HepG2 (cell line): ENCODE measurements around the gene AMIGO3. TPM values are rescaled to one million over a fixed set of nuclear protein-coding genes. Genes with fewer than 3 reads are reported as not detected.

Source experiments
- ATF1 ChIP-seq: IDR thresholded peaks from 2 replicates; pipeline ENCODE4 v1.6.1; 2016; ENCODE audit warnings: mild to moderate bottlenecking, control low read depth
- BCL6 ChIP-seq: IDR thresholded peaks from 2 replicates; pipeline ENCODE4 v1.6.1; 2016; ENCODE audit warnings: missing genetic modification reagents, missing compliant biosample characterization
- BORCS8-MEF2B ChIP-seq: sonication (generic); formaldehyde crosslinking; IDR thresholded peaks from 2 replicates; pipeline ENCODE4 v1.8.0; 2022; ENCODE audit warnings: mild to moderate bottlenecking, missing genetic modification reagents
- CBX2 ChIP-seq, 2 experiments: fragments of 200-600 bp in 1 of 2; sonication (generic); formaldehyde crosslinking in 1 of 2; IDR thresholded peaks; 2 replicates each; pipeline versions ENCODE4 v1.7.0 to v1.8.1; 2018 to 2022; ENCODE audit warnings: low read depth in 2 of 2, low read length in 1 of 2, mild to moderate bottlenecking in 1 of 2, missing genetic modification reagents in 1 of 2
- CC2D1A ChIP-seq: sonication (generic); formaldehyde crosslinking; IDR thresholded peaks from 2 replicates; pipeline ENCODE4 v1.8.1; 2023; ENCODE audit warnings: mild to moderate bottlenecking, missing genetic modification reagents
- CEBPB ChIP-seq: IDR thresholded peaks from 2 replicates; pipeline ENCODE4 v1.6.1; 2011; ENCODE audit warnings: low read depth, low read length, improper control_type of control experiment, borderline replicate concordance
- GATAD1 ChIP-seq: IDR thresholded peaks from 2 replicates; pipeline ENCODE4 v1.6.1; 2016; ENCODE audit warnings: missing genetic modification reagents, missing compliant biosample characterization
- JUND ChIP-seq: sonication (generic); formaldehyde crosslinking; IDR thresholded peaks from 2 replicates; pipeline ENCODE4 v1.8.0; 2022; ENCODE audit warnings: mild to moderate bottlenecking, missing genetic modification reagents
- MEIS1 ChIP-seq: sonication (generic); formaldehyde crosslinking; IDR thresholded peaks from 2 replicates; pipeline ENCODE4 v1.9.0; 2021; ENCODE audit warnings: mild to moderate bottlenecking, missing genetic modification reagents, moderate library complexity, borderline replicate concordance
- NR2C2 ChIP-seq: sonication (generic); formaldehyde crosslinking; IDR thresholded peaks from 2 replicates; pipeline ENCODE4 v1.4.0; 2020; ENCODE audit warnings: missing genetic modification reagents, mild to moderate bottlenecking, moderate library complexity, borderline replicate concordance
- NR2F2 ChIP-seq: IDR thresholded peaks from 2 replicates; pipeline ENCODE4 v1.6.1; 2012; ENCODE audit warnings: low read depth, inconsistent platforms, borderline replicate concordance
- RFX3 ChIP-seq: IDR thresholded peaks from 2 replicates; pipeline ENCODE4 v1.6.1; 2016; ENCODE audit warnings: missing biosample characterization, missing genetic modification reagents
- SIX1 ChIP-seq: sonication (generic); formaldehyde crosslinking; IDR thresholded peaks from 2 replicates; pipeline ENCODE4 v1.4.0; 2020; ENCODE audit warnings: missing genetic modification reagents, borderline replicate concordance
- SKI ChIP-seq: fragments of 450-650 bp; IDR thresholded peaks from one replicate; pipeline ENCODE4 v1.6.1; 2018; ENCODE audit warnings: mild to moderate bottlenecking; ENCODE audit not compliant: partially characterized antibody
- TIGD3 ChIP-seq: sonication (generic); formaldehyde crosslinking; IDR thresholded peaks from 2 replicates; pipeline ENCODE4 v1.5.1; 2020; ENCODE audit warnings: mild to moderate bottlenecking, missing genetic modification reagents, borderline replicate concordance
- TRIM24 ChIP-seq: sonication (generic); formaldehyde crosslinking; IDR thresholded peaks from 2 replicates; pipeline ENCODE4 v1.8.0; 2022; ENCODE audit warnings: mild to moderate bottlenecking, missing genetic modification reagents
- ZBTB38 ChIP-seq: sonication (generic); formaldehyde crosslinking; IDR thresholded peaks from 2 replicates; pipeline ENCODE4 v1.5.1; 2020; ENCODE audit warnings: mild to moderate bottlenecking, missing genetic modification reagents
- ZMYM4 ChIP-seq: sonication (generic); formaldehyde crosslinking; IDR thresholded peaks from 2 replicates; pipeline ENCODE4 v1.8.1; 2023; ENCODE audit warnings: mild to moderate bottlenecking, missing genetic modification reagents
- ZNF180 ChIP-seq: sonication (generic); formaldehyde crosslinking; IDR thresholded peaks from 2 replicates; pipeline ENCODE4 v1.4.0; 2020; ENCODE audit warnings: low read depth, missing genetic modification reagents, borderline replicate concordance
- ZNF264 ChIP-seq: sonication (generic); formaldehyde crosslinking; IDR thresholded peaks from 2 replicates; pipeline ENCODE4 v1.4.0; 2020; ENCODE audit warnings: missing genetic modification reagents
- ZNF275 ChIP-seq: sonication (generic); formaldehyde crosslinking; IDR thresholded peaks from 2 replicates; pipeline ENCODE4 v1.8.0; 2022; ENCODE audit warnings: missing genetic modification reagents, mild to moderate bottlenecking, inconsistent platforms, borderline replicate concordance
- ZNF333 ChIP-seq: sonication (generic); formaldehyde crosslinking; IDR thresholded peaks from 2 replicates; pipeline ENCODE4 v1.4.0; 2020; ENCODE audit warnings: mild to moderate bottlenecking, missing genetic modification reagents, borderline replicate concordance
- ZNF451 ChIP-seq: sonication (generic); formaldehyde crosslinking; IDR thresholded peaks from 2 replicates; pipeline ENCODE4 v1.5.0; 2020; ENCODE audit warnings: mild to moderate bottlenecking, missing genetic modification reagents
- ZNF552 ChIP-seq: sonication (generic); formaldehyde crosslinking; IDR thresholded peaks from 2 replicates; pipeline ENCODE4 v1.9.0; 2022; ENCODE audit warnings: missing genetic modification reagents, mild to moderate bottlenecking, borderline replicate concordance
- ZNF570 ChIP-seq: sonication (generic); formaldehyde crosslinking; IDR thresholded peaks from 2 replicates; pipeline ENCODE4 v1.4.0; 2020; ENCODE audit warnings: mild to moderate bottlenecking, missing genetic modification reagents, borderline replicate concordance
- ZNF598 ChIP-seq: sonication (generic); formaldehyde crosslinking; IDR thresholded peaks from 2 replicates; pipeline ENCODE4 v1.5.1; 2020; ENCODE audit warnings: mild to moderate bottlenecking, missing genetic modification reagents, borderline replicate concordance
- ZNF703 ChIP-seq: sonication (generic); formaldehyde crosslinking; IDR thresholded peaks from 2 replicates; pipeline ENCODE4 v1.5.1; 2020; ENCODE audit warnings: missing genetic modification reagents, mild to moderate bottlenecking, moderate library complexity, borderline replicate concordance
- ZNF737 ChIP-seq: sonication (generic); formaldehyde crosslinking; IDR thresholded peaks from 2 replicates; pipeline ENCODE4 v1.5.0; 2020; ENCODE audit warnings: missing genetic modification reagents, mild to moderate bottlenecking, borderline replicate concordance
- polyA plus RNA-seq, 8 experiments: library from polyadenylated mRNA; depleted of rRNA in 3 of 8; stranded (reverse) in 7 of 8; unstranded in 1 of 8; fragments of >200 nt; fragmentation: Illumina TruSeq in 4 of 8; extraction: Trizol in 4 of 8; gene quantifications; 2 replicates each; pipeline versions ENCODE4 v1.2.1 to v1.2.3, GENCODE V29; 2011 to 2016; ENCODE audit warnings: low read depth in 4 of 8, missing spikeins in 1 of 8, mixed read lengths in 1 of 8; ENCODE audit not compliant: insufficient read depth in 1 of 8
- total RNA-seq, 5 experiments: library from RNA; depleted of rRNA; stranded (reverse); fragments of >200 nt; fragmentation: Illumina TruSeq; extraction: Trizol; gene quantifications; 2 replicates each; pipeline ENCODE4 v1.2.3, GENCODE V29; 2016; ENCODE audit warnings: low read depth in 1 of 5

The AMIGO3 gene
- total and polyA plus RNA-seq, 2 of the 13 experiments (the other 11 are each of a cell fraction or from before 2014, with no cell fraction given): 0.35 TPM; not detected in 1

- TF ChIP-seq JUND (no peak), ZNF275 (CRISPR knock-in tag) (0 out of 2 replicates have a peak, but pooled peaks have one; percentile 70), NR2F2 (no peak), TIGD3 (CRISPR knock-in tag) (no peak), ZNF570 (CRISPR knock-in tag) (peak; percentile 47; the same call in 1 of the 2 replicates), BCL6 (CRISPR knock-in tag) (no peak), ZNF552 (peak; percentile 71; the same call in 1 of the 2 replicates), ZNF451 (CRISPR knock-in tag) (no peak), ZNF333 (CRISPR knock-in tag) (peak; percentile 89), ZNF180 (CRISPR knock-in tag) (peak; percentile 3; the same call in 1 of the 2 replicates), MEIS1 (no peak), TRIM24 (CRISPR knock-in tag) (no peak), GATAD1 (CRISPR knock-in tag) (peak; percentile 96), SIX1 (CRISPR knock-in tag) (no peak), BORCS8-MEF2B (CRISPR knock-in tag) (peak; percentile 45; the same call in 1 of the 2 replicates), ZMYM4 (CRISPR knock-in tag) (peak; percentile 34; the same call in 1 of the 2 replicates), ZNF264 (CRISPR knock-in tag) (no peak), ZNF703 (CRISPR knock-in tag) (peak; percentile 59; the same call in 1 of the 2 replicates), CC2D1A (CRISPR knock-in tag) (no peak), CEBPB (no peak), ZBTB38 (no peak), NR2C2 (CRISPR knock-in tag) (peak; percentile 73), RFX3 (CRISPR knock-in tag) (peak; percentile 84), CBX2 (IDR thresholded peaks at IDR 0.05; ENCODE audit: low read depth, low read length) (no peak), CBX2 (CRISPR knock-in tag; IDR thresholded peaks at IDR 0.05; ENCODE audit: low read depth) (no peak), ATF1 (CRISPR knock-in tag) (peak; percentile 84), ZNF737 (CRISPR knock-in tag) (no peak), ZNF598 (CRISPR knock-in tag) (no peak), SKI (peak; percentile 23)
Observed at GRCh38 chr3:49723628-49724551, 4.4 kb upstream of the AMIGO3 start, which contains the start of gene GMPPB (continued).
